Measurements from ENCODE around the gene ATM.

- TF ChIP-seq POLR2AphosphoS5 (IDR thresholded peaks at IDR 0.05; ENCODE audit: low read depth, low read length) (no peak), POLR2A (IDR thresholded peaks at IDR 0.05; ENCODE audit: low read depth, low read length) (no peak)
Measured at GRCh38 chr11:108414958-108415357, 192.1 kb downstream of the ATM start.
